SJSA1 (cell line): ENCODE data around the gene ADAT2. TPM values are rescaled to one million over a fixed set of nuclear protein-coding genes. Genes with fewer than 3 reads are reported as not detected.

ENCODE experiments used
- DNase-seq, 2 experiments: peaks; one replicate each; pipeline ENCODE4 v3.0.0-alpha.2; 2015 to 2020; ENCODE audit warnings: low spot score in 2 of 2, low read depth in 1 of 2
- H3K27ac ChIP-seq: fragments of 250-450 bp; sonication (Bioruptor Pico); 2 replicates; pipeline ENCODE4 v1.5.1; 2020; ENCODE audit warnings: mild to moderate bottlenecking, moderate library complexity
- H3K27me3 ChIP-seq: fragments of 250-450 bp; sonication (Bioruptor Pico); replicated peaks from 2 replicates; pipeline ENCODE4 v1.5.1; 2020; ENCODE audit warnings: mild to moderate bottlenecking, moderate library complexity
- H3K36me3 ChIP-seq: fragments of 250-450 bp; sonication (Bioruptor Pico); 2 replicates; pipeline ENCODE4 v1.5.1; 2020; ENCODE audit warnings: mild to moderate bottlenecking
- H3K4me1 ChIP-seq: fragments of 250-450 bp; sonication (Bioruptor Pico); replicated peaks from 2 replicates; pipeline ENCODE4 v1.6.1; 2021; ENCODE audit warnings: mild to moderate bottlenecking
- H3K4me3 ChIP-seq: fragments of 250-450 bp; sonication (Bioruptor Pico); 2 replicates; pipeline ENCODE4 v1.5.1; 2020; ENCODE audit warnings: mild to moderate bottlenecking
- H3K9me3 ChIP-seq: fragments of 250-450 bp; sonication (Bioruptor Pico); replicated peaks from 2 replicates; pipeline ENCODE4 v1.5.1; 2020; ENCODE audit warnings: mild to moderate bottlenecking
- total RNA-seq: library from RNA; depleted of rRNA; stranded (reverse); fragments of >200 nt; shearing (Covaris generic); gene quantifications from 2 replicates; pipeline ENCODE4 v1.2.3, GENCODE V29; 2014; rRNA removed

ADAT2 gene
- total RNA-seq, 1 experiment from 2014 or later: 5.5 TPM

GRCh38 chr6:143397227-143398222, 53.0 kb downstream of the ADAT2 start:
- DNase-seq: no peak
- Histone ChIP-seq H3K4me1 (no peaks in the 10 kb centered on the region), H3K4me3 (no peak overlapping the region), H3K9me3 (no peaks in the 10 kb centered on the region), H3K27me3 (no peaks in the 10 kb centered on the region), H3K27ac (no peak overlapping the region), H3K36me3 (no peaks in the 10 kb centered on the region)

- no peaks in the 10 kb centered on the region for H3K4me1 ChIP-seq
- no peak overlapping the region for H3K4me3 ChIP-seq
- no peaks in the 10 kb centered on the region for H3K36me3 ChIP-seq
- no peaks in the 10 kb centered on the region for H3K9me3 ChIP-seq
- H3K27me3 ChIP-seq: no peaks in the 10 kb centered on the region
- H3K27ac ChIP-seq: no peak overlapping the region
- DNase-seq: no peak
These were observed 53.8 kb downstream of the ADAT2 start for GRCh38 chr6:143396497-143397226.

GRCh38 chr6:143395699-143396098, 54.8 kb downstream of the ADAT2 start:
- Histone ChIP-seq H3K27me3 (no peaks in the 10 kb centered on the region), H3K4me3 (no peak overlapping the region), H3K36me3 (no peaks in the 10 kb centered on the region), H3K9me3 (no peaks in the 10 kb centered on the region), H3K4me1 (no peaks in the 10 kb centered on the region), H3K27ac (no peak overlapping the region)
- DNase-seq: no peak

- Histone ChIP-seq H3K27me3 (no peaks in the 10 kb centered on the region), H3K4me3 (no peak overlapping the region), H3K4me1 (no peaks in the 10 kb centered on the region), H3K36me3 (no peaks in the 10 kb centered on the region), H3K27ac (no peak overlapping the region), H3K9me3 (no peaks in the 10 kb centered on the region)
- DNase-seq: no peak
These were observed 56.1 kb downstream of the ADAT2 start for GRCh38 chr6:143394389-143394788.

- no peaks in the 10 kb centered on the region for H3K27me3 ChIP-seq
- no peaks in the 10 kb centered on the region; the same call in 1 of the 2 replicates for H3K9me3 ChIP-seq
- no peak overlapping the region for H3K27ac ChIP-seq
- H3K4me1 ChIP-seq: no peaks in the 10 kb centered on the region
- no peak overlapping the region for H3K4me3 ChIP-seq
- no peak for DNase-seq
- H3K36me3 ChIP-seq: no peaks in the 10 kb centered on the region
These were observed 60.2 kb downstream of the ADAT2 start for GRCh38 chr6:143390278-143390677.

- Histone ChIP-seq H3K4me1 (no peaks in the 10 kb centered on the region), H3K9me3 (no peaks in the 10 kb centered on the region; the same call in 1 of the 2 replicates), H3K4me3 (no peak overlapping the region), H3K27me3 (no peaks in the 10 kb centered on the region), H3K27ac (no peak overlapping the region), H3K36me3 (no peaks in the 10 kb centered on the region)
- no peak for DNase-seq
These were observed 64.9 kb downstream of the ADAT2 start for GRCh38 chr6:143385636-143386035.

- Histone ChIP-seq H3K4me3 (no peak overlapping the region), H3K27ac (no peak overlapping the region), H3K9me3 (0 out of 2 replicates have a peak, but pooled peaks cover 2% of the 10 kb centered on the region), H3K36me3 (no peaks in the 10 kb centered on the region), H3K27me3 (no peaks in the 10 kb centered on the region), H3K4me1 (no peaks in the 10 kb centered on the region)
- no peak for DNase-seq
These were observed 73.6 kb downstream of the ADAT2 start for GRCh38 chr6:143376861-143377260.

- H3K4me3 ChIP-seq: no peak overlapping the region
- 0 out of 2 replicates have a peak, but pooled peaks cover 2% of the 10 kb centered on the region for H3K9me3 ChIP-seq
- no peaks in the 10 kb centered on the region for H3K27me3 ChIP-seq
- no peak for DNase-seq
- H3K36me3 ChIP-seq: no peaks in the 10 kb centered on the region
- no peaks in the 10 kb centered on the region for H3K4me1 ChIP-seq
- H3K27ac ChIP-seq: no peak overlapping the region
These were observed 74.1 kb downstream of the ADAT2 start for GRCh38 chr6:143376375-143376774.

- Histone ChIP-seq H3K36me3 (no peaks in the 10 kb centered on the region), H3K4me1 (no peaks in the 10 kb centered on the region), H3K4me3 (no peak overlapping the region), H3K9me3 (0 out of 2 replicates have a peak, but pooled peaks cover 2% of the 10 kb centered on the region), H3K27ac (no peak overlapping the region), H3K27me3 (no peaks in the 10 kb centered on the region)
- DNase-seq: no peak
These were observed 75.4 kb downstream of the ADAT2 start for GRCh38 chr6:143375022-143375585.

- Histone ChIP-seq H3K9me3 (0 out of 2 replicates have a peak, but pooled peaks cover 2% of the 10 kb centered on the region), H3K27ac (no peak overlapping the region), H3K36me3 (no peaks in the 10 kb centered on the region), H3K27me3 (no peaks in the 10 kb centered on the region), H3K4me3 (no peak overlapping the region), H3K4me1 (no peaks in the 10 kb centered on the region)
- DNase-seq: no peak
These were observed 76.5 kb downstream of the ADAT2 start for GRCh38 chr6:143374014-143374413.

Other genes starting within 250 kb of the ADAT2 start
- 19.7 and 38.5 TPM in 2 replicates for gene PEX3, start 110 bp upstream of the ADAT2 start, total RNA-seq
- gene FUCA2, start 61.0 kb upstream of the ADAT2 start, total RNA-seq: 39.2 and 52.5 TPM in 2 replicates
- gene PHACTR2, start 227.3 kb upstream of the ADAT2 start, total RNA-seq: 53.1 and 75.1 TPM in 2 replicates